HL-60/S4 treated with retinoic acid at 250 ng/mL for 4 days and 3 days (cell line): ENCODE results near the gene TMEM184B.

Experiments used
- in situ Hi-C: fragments of 300-500 bp; cut with MboI; formaldehyde crosslinking; loops from 2 replicates; pipeline ENCODE4 v1.7.0; 2022; ENCODE audit warnings: low sequenced_read_pairs

The TMEM184B gene

GRCh38 chr22:38282397-38282796 lies 9.6 kb upstream of the TMEM184B start:
- in situ Hi-C loops, result no loop called here

- in situ Hi-C loops, result no loop called here
These were observed 3.4 kb upstream of the TMEM184B start for GRCh38 chr22:38276166-38276565.

DNA sequence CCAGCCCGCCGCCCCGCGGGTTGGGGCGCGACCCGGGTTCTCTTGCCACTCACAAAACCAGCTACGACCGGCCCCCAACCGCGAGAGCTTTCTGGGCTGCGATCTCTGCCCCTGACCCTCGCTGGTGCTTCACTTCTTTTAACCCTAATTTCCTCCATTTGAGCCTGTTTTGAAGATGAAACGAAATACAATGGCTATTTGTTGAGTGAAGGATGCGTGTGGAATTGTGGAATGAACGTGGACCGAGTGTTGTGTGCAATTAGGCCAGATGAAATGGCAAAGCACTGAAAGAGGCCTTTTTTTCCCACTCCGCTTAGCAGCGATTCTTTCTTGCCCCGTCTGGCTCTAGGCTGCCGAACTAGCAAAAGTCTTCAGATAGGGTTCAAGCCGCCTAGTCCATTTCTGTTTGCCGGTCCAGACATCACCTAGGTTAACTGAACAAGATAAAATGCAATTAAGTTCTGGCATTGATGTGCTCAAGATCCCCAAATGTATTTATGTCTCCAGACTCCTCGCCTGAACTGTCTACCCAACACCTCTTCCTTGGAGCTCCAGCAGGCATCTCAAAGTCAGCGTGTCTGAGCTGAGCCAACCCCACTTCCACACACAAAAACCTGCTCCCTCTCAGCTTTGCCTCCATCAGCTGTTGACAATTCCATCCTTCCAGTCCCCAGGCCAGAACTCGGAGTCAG lies 471 bp upstream of the TMEM184B start:
- in situ Hi-C loops, result no loop called here

- in situ Hi-C loops, result no loop called here
These were observed 860 bp downstream of the TMEM184B start for GRCh38 chr22:38271927-38272372.

DNA sequence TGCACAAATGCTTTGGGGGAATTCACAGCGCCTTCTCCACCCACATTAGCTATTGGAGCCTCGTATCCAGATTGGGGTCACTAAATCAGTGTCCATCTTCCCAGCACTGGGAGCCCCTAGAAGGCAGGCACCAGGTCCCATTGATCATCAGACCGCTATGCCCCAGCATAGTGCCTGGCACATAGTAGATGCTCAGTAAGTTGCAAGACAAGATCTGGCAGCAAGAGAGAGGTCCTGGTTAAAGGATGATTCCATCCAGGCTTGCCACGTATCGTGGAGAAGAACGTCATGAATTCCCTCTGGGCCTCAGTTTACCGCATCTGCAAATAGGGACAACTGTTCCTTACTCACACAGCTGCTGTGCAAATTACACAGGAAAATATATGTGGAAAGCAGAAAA lies 1.7 kb downstream of the TMEM184B start:
- in situ Hi-C loops, result no loop called here

GRCh38 chr22:38270091-38270992 lies 2.5 kb downstream of the TMEM184B start:
- in situ Hi-C loops, result no loop called here

DNA sequence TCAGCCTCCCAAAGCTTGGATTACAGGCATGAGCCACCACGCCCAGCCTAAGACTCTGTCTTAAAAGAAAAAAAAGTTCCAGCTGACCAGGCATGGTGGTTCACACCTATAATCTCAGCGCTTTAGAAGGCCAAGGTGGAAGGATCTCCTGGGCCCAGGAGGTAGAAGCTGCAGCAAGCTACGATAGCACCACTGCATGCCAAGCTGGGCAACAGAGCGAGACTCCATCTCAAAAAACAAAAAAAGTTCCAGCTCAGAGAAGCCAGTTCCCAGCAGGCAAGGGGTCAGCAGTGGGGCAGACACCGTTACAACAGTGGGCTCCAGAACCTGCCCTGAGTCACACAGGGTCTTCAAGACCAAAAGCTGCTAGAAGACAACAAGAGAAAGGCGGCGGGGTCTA lies 3.3 kb downstream of the TMEM184B start:
- in situ Hi-C loops, result no loop called here

DNA sequence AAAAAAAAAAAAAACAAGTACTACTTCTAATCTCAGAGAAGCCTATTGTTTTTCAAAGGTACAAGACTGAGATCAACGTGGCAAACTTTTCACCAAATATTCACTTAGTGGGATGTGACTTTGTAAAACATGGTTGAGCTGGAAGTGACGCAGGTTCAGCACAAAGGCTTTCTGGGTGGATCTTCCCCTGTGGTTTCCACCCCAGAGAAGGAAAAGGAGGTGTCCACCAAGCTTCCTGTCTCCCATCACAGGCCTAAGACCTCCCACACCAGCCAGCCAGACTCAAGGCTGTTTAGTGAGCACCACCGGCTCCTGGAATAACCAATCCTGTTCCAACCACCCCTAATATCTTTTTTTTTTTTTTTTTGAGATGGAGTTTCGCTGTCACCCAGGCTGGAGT lies 5.7 kb downstream of the TMEM184B start:
- in situ Hi-C loops, result no loop called here

DNA sequence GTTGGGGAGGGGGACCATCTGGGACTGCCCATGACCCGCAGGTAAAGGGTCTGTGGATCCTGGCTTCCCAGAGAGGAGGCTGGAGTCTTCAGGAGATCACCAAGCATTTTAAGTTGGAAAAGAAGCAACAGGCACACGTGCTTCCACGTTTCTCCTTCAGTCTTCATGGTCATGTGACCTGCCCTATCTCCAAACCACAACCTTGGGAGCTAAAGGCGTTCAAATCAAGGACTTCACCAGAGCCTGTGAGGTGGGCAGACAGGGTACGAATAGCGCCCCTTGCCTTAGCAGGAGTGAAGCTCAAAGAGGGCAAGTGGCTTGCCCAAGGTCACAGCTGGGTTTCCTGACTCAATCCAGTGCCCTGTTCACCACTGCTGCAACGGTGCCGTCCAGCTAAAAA lies 6.7 kb downstream of the TMEM184B start:
- in situ Hi-C loops, result no loop called here

- in situ Hi-C loops, result no loop called here
These were observed 8.4 kb downstream of the TMEM184B start for GRCh38 chr22:38264322-38264843.

DNA sequence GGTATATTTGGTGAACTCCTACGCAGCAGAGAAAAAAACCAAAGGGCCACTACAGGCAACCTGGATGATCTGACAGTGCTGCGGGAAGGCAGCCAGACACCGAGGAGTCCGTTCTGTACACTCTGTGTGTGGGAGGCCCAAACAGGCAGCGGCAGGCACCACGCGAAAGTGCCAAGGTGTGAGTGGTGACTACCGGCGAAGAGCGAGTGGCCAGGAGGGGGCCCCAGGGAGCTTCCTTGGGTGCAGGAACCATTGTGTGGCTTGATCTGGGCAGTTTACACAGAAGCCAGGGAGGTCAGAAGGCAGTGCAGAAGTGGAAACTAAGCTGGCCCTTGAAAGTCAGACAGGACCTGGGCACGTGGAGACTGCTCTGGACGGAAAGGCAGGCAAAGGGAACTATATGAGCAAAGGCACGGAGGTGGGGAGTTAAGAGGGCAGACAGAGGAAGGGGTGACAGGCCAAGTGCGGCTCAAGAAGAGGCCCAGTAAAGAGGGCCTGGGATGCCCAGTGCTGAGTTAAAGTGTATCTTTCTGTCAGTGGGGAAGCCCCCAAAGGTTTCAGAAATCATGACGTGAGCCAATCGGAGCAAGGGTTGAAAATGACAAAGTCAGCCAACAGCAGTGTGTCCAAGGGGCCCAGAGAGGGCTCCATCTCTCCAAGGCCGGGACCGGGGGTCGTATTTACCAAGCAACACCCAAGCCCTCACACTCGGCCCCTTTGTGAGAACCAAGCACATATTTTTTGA lies 10.6 kb downstream of the TMEM184B start:
- in situ Hi-C loops, result no loop called here

- in situ Hi-C loops, result no loop called here
These were observed 11.8 kb downstream of the TMEM184B start for GRCh38 chr22:38260761-38261681.

GRCh38 chr22:38259370-38259769 lies 13.4 kb downstream of the TMEM184B start:
- in situ Hi-C loops, result no loop called here

GRCh38 chr22:38258895-38259294 lies 13.9 kb downstream of the TMEM184B start:
- in situ Hi-C loops, result no loop called here

DNA sequence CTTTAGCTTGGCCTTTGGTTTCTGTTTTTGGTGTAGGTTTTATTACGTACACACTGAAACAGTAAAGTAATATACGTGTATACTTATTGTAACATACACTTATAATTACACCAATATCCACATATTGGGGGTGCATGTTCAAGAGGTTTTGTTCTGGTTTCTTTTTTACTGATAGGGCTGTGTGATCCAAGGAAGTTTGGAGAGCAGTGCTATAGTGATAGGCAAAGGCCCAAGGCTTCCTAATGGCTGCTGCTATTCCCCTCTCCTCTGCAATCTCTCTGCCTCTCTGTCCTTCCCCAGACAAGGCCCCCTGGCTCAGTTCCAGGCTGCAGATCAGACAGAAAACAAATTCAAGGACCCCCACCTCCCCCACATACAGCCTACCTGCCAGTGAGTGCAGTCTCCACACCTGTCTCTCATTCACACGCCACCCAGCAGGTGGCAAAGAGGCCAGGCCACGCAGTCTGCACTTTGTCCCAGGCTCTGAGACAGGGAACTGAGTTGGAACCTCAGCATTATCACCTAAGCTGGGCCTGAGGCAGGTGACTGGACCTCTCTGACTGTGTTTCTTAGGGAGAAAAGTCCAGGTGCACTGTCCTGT lies 15.1 kb downstream of the TMEM184B start:
- in situ Hi-C loops, result no loop called here

GRCh38 chr22:38257181-38257580 lies 15.6 kb downstream of the TMEM184B start:
- in situ Hi-C loops, result no loop called here

GRCh38 chr22:38255697-38256096 lies 17.1 kb downstream of the TMEM184B start:
- in situ Hi-C loops, result no loop called here

DNA sequence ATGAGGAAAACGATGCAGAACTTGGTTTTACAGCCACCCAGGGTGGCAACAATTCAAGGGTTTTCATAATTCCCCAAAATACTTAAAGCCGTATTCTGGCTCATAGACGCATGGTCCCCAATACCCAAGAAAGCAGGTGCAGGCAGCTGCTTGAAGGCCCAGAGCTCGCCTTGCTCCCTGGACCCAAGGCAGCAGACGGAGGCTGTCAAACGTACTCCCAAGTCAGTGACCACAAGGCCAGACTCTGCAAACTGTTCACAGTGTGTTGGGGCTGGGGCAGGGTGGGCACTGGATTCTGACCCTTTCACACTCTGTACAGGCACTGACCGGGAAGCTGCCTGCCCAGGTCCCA lies 21.5 kb downstream of the TMEM184B start:
- in situ Hi-C loops, result no loop called here

- in situ Hi-C loops, result no loop called here
These were observed 22.0 kb downstream of the TMEM184B start for GRCh38 chr22:38250643-38251340.
